ENCODE data around the gene ASB16.

- TF ChIP-seq, protein P1, sequence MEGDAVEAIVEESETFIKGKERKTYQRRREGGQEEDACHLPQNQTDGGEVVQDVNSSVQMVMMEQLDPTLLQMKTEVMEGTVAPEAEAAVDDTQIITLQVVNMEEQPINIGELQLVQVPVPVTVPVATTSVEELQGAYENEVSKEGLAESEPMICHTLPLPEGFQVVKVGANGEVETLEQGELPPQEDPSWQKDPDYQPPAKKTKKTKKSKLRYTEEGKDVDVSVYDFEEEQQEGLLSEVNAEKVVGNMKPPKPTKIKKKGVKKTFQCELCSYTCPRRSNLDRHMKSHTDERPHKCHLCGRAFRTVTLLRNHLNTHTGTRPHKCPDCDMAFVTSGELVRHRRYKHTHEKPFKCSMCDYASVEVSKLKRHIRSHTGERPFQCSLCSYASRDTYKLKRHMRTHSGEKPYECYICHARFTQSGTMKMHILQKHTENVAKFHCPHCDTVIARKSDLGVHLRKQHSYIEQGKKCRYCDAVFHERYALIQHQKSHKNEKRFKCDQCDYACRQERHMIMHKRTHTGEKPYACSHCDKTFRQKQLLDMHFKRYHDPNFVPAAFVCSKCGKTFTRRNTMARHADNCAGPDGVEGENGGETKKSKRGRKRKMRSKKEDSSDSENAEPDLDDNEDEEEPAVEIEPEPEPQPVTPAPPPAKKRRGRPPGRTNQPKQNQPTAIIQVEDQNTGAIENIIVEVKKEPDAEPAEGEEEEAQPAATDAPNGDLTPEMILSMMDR (IDR thresholded peaks at IDR 0.05): no peak
- no peak for TF ChIP-seq POLR2A (IDR thresholded peaks at IDR 0.05)
Observed at GRCh38 chr17:44159519-44160210, 10.8 kb upstream of the ASB16 start.
